C4-2B (cell line): ENCODE results near the gene RET.

Experiments
- CTCF ChIP-seq: fragments of 450-650 bp; conservative IDR thresholded peaks from 2 replicates; pipeline ENCODE4 v1.5.1; 2017; ENCODE audit warnings: mild to moderate bottlenecking
- ZFX ChIP-seq: fragments of 450-650 bp; IDR thresholded peaks from 2 replicates; pipeline ENCODE4 v1.6.1; 2017

GRCh38 chr10:43122096-43122495, 45.2 kb downstream of the RET start:
- no peak for TF ChIP-seq CTCF
- no peak for TF ChIP-seq ZFX
